HT-29 (cell line): ENCODE results near the gene RAET1E. TPM values are rescaled to one million over a fixed set of nuclear protein-coding genes. Genes with fewer than 3 reads are reported as not detected.
"Not testable (repeated sequence)": the region's sequence is repeated elsewhere in the genome, so short reads cannot be mapped to it uniquely, and the experiment has no call there.

Experiments
- DNase-seq: peaks from one replicate; pipeline ENCODE4 v3.0.0-alpha.2; 2015; ENCODE audit warnings: low spot score
- total RNA-seq: library from RNA; depleted of rRNA; stranded (reverse); fragments of >200 nt; shearing (Covaris generic); gene quantifications from 2 replicates; pipeline ENCODE4 v1.2.3, GENCODE V29; 2014; rRNA removed

RAET1E gene
- total RNA-seq: 0.52 and 1.0 TPM in 2 replicates

GRCh38 chr6:149897855-149898744 lies at the start of gene RAET1E:
TSS of gene RAET1E (minus strand) at chr6:149898113. CDS start at chr6:149890901, 7,212 bp downstream.
- DNase-seq: no peak

- DNase-seq: not testable (repeated sequence)
These were observed 49.6 kb upstream of the RAET1E start for GRCh38 chr6:149947533-149947932.

- DNase-seq: not testable (repeated sequence)
These were observed 48.7 kb upstream of the RAET1E start for GRCh38 chr6:149946631-149947030.

GRCh38 chr6:149945276-149945675 lies 47.4 kb upstream of the RAET1E start:
- DNase-seq: not testable (repeated sequence)

GRCh38 chr6:149943321-149943720 lies 45.4 kb upstream of the RAET1E start:
- DNase-seq: not testable (repeated sequence)

- no peak for DNase-seq
These were observed 44.5 kb upstream of the RAET1E start for GRCh38 chr6:149942461-149942829.

- DNase-seq: peak; percentile 73
These were observed 43.9 kb upstream of the RAET1E start, which contains the start of gene ULBP2 for GRCh38 chr6:149941583-149942460. TSS of gene ULBP2 (plus strand) at chr6:149942014. CDS start at chr6:149942073, 59 bp downstream.

- no peak for DNase-seq
These were observed 42.7 kb upstream of the RAET1E start for GRCh38 chr6:149940672-149940982.

- no peak for DNase-seq
These were observed 42.2 kb upstream of the RAET1E start for GRCh38 chr6:149939909-149940671.

- DNase-seq: no peak
These were observed 41.4 kb upstream of the RAET1E start for GRCh38 chr6:149939356-149939648.

GRCh38 chr6:149938571-149939355 lies 40.9 kb upstream of the RAET1E start:
- peak; percentile 13 for DNase-seq

- peak; percentile 3 for DNase-seq
These were observed 40.2 kb upstream of the RAET1E start for GRCh38 chr6:149938013-149938570.

- no peak for DNase-seq
These were observed 38.8 kb upstream of the RAET1E start for GRCh38 chr6:149936743-149937142.

- DNase-seq: no peak
These were observed 37.8 kb upstream of the RAET1E start for GRCh38 chr6:149935668-149936067.

GRCh38 chr6:149935246-149935645 lies 37.3 kb upstream of the RAET1E start:
- no peak for DNase-seq

GRCh38 chr6:149934249-149935156 lies 36.6 kb upstream of the RAET1E start:
- peak; percentile 83 for DNase-seq

- no peak for DNase-seq
These were observed 35.5 kb upstream of the RAET1E start for GRCh38 chr6:149933461-149933860.

GRCh38 chr6:149933036-149933435 lies 35.1 kb upstream of the RAET1E start:
- no peak for DNase-seq

- no peak for DNase-seq
These were observed 33.6 kb upstream of the RAET1E start for GRCh38 chr6:149931501-149931900.

- no peak for DNase-seq
These were observed 31.5 kb upstream of the RAET1E start for GRCh38 chr6:149929422-149929821.
